ENCODE results near the gene RNF225.

Gene RNF225

GRCh38 chr19:58354478-58355030, 40.9 kb upstream of the RNF225 start:
- TF ChIP-seq CTCF (IDR thresholded peaks at IDR 0.05; ENCODE audit: insufficient read depth, low read length, poor library complexity, severe bottlenecking) = no peak
- Histone ChIP-seq H3K4me3 (replicated peaks; ENCODE audit: low read depth, low read length) (no peak overlapping the region), H3K36me3 (ENCODE audit: control insufficient read depth, insufficient read depth, low read length) (peaks cover 2% of the 10 kb centered on the region), H3K27me3 (replicated peaks; ENCODE audit: control insufficient read depth, insufficient read depth, low read length) (no peaks in the 10 kb centered on the region)
- DNase-seq (ENCODE audit: extremely low read depth, insufficient read length) = no peak

GRCh38 chr19:58355215-58355796, 40.1 kb upstream of the RNF225 start:
- no peaks in the 10 kb centered on the region for H3K27me3 ChIP-seq (replicated peaks; ENCODE audit: control insufficient read depth, insufficient read depth, low read length)
- TF ChIP-seq CTCF (IDR thresholded peaks at IDR 0.05; ENCODE audit: insufficient read depth, low read length, poor library complexity, severe bottlenecking) = no peak
- DNase-seq (ENCODE audit: extremely low read depth, insufficient read length) = no peak
- H3K36me3 ChIP-seq (ENCODE audit: control insufficient read depth, insufficient read depth, low read length) = peaks cover 2% of the 10 kb centered on the region
- no peak overlapping the region for H3K4me3 ChIP-seq (replicated peaks; ENCODE audit: low read depth, low read length)

- Histone ChIP-seq H3K36me3 (ENCODE audit: control insufficient read depth, insufficient read depth, low read length) (no peaks in the 10 kb centered on the region; the same call in none of the 2 replicates), H3K27me3 (replicated peaks; ENCODE audit: control insufficient read depth, insufficient read depth, low read length) (no peaks in the 10 kb centered on the region), H3K4me3 (replicated peaks; ENCODE audit: low read depth, low read length) (no peak overlapping the region)
- no peak for TF ChIP-seq CTCF (IDR thresholded peaks at IDR 0.05; ENCODE audit: insufficient read depth, low read length, poor library complexity, severe bottlenecking)
- peak; percentile 58 for DNase-seq (ENCODE audit: extremely low read depth, insufficient read length)
Observed at GRCh38 chr19:58355908-58356765, 39.3 kb upstream of the RNF225 start.

GRCh38 chr19:58356766-58357480, 38.5 kb upstream of the RNF225 start:
- no peak for DNase-seq (ENCODE audit: extremely low read depth, insufficient read length)
- Histone ChIP-seq H3K27me3 (replicated peaks; ENCODE audit: control insufficient read depth, insufficient read depth, low read length) (no peaks in the 10 kb centered on the region), H3K4me3 (replicated peaks; ENCODE audit: low read depth, low read length) (no peak overlapping the region), H3K36me3 (ENCODE audit: control insufficient read depth, insufficient read depth, low read length) (no peaks in the 10 kb centered on the region; the same call in none of the 2 replicates)
- no peak for TF ChIP-seq CTCF (IDR thresholded peaks at IDR 0.05; ENCODE audit: insufficient read depth, low read length, poor library complexity, severe bottlenecking)

GRCh38 chr19:58357481-58358145, 37.8 kb upstream of the RNF225 start:
- Histone ChIP-seq H3K27me3 (replicated peaks; ENCODE audit: control insufficient read depth, insufficient read depth, low read length) (no peaks in the 10 kb centered on the region), H3K4me3 (replicated peaks; ENCODE audit: low read depth, low read length) (no peak overlapping the region), H3K36me3 (ENCODE audit: control insufficient read depth, insufficient read depth, low read length) (no peaks in the 10 kb centered on the region; the same call in 1 of the 2 replicates)
- no peak for TF ChIP-seq CTCF (IDR thresholded peaks at IDR 0.05; ENCODE audit: insufficient read depth, low read length, poor library complexity, severe bottlenecking)
- no peak for DNase-seq (ENCODE audit: extremely low read depth, insufficient read length)

Data from GM06990 (cell line).